Left ventricle myocardium inferior (tissue), 1 donor: Measurements from ENCODE around the gene RORC. TPM values are rescaled to one million over a fixed set of nuclear protein-coding genes. Genes with fewer than 3 reads are reported as not detected.
"Not testable (repeated sequence)": the region's sequence is repeated elsewhere in the genome, so short reads cannot be mapped to it uniquely, and the experiment has no call there.

Experiments
- DNase-seq: peaks from one replicate; pipeline ENCODE4 v3.0.0-alpha.2; 2020
- H3K27ac ChIP-seq: fragments of 200-600 bp; replicated peaks from 2 replicates; pipeline ENCODE4 v1.8.0; 2021
- H3K27me3 ChIP-seq: fragments of 200-600 bp; 2 replicates; pipeline ENCODE4 v1.8.0; 2021; ENCODE audit warnings: low read depth
- H3K36me3 ChIP-seq: fragments of 200-600 bp; 2 replicates; pipeline ENCODE4 v1.8.0; 2021
- H3K4me1 ChIP-seq: fragments of 200-600 bp; 2 replicates; pipeline ENCODE4 v1.8.0; 2021
- H3K4me3 ChIP-seq: fragments of 200-600 bp; 2 replicates; pipeline ENCODE4 v1.8.0; 2021; ENCODE audit warnings: mild to moderate bottlenecking, moderate library complexity
- H3K9me3 ChIP-seq: fragments of 200-600 bp; replicated peaks from 2 replicates; pipeline ENCODE4 v1.8.0; 2021
- CTCF ChIP-seq: fragments of 200-600 bp; IDR thresholded peaks from 2 replicates; pipeline ENCODE4 v1.8.0; 2021; ENCODE audit warnings: antibody characterized with exemption, mild to moderate bottlenecking, borderline replicate concordance
- intact Hi-C: fragments of 100-400 bp; cut with micrococcal nuclease; formaldehyde crosslinking; loops from one replicate; pipeline ENCODE4 v1.11.0; 2022
- total RNA-seq: library from RNA; stranded (reverse); fragmentation: NEBNext Ultra II Directional; extraction: Animal tissue kit (Norgen Biotek cat#: 25700); gene quantifications from one replicate; pipeline ENCODE4 v1.2.1, GENCODE V29; 2021
- donor health status: DM: no; HTN: yes; CAD: no; lungs with severe emphysema.

Gene RORC
- total RNA-seq, 1 donor from 2014 or later, result 10.3 TPM

DNA sequence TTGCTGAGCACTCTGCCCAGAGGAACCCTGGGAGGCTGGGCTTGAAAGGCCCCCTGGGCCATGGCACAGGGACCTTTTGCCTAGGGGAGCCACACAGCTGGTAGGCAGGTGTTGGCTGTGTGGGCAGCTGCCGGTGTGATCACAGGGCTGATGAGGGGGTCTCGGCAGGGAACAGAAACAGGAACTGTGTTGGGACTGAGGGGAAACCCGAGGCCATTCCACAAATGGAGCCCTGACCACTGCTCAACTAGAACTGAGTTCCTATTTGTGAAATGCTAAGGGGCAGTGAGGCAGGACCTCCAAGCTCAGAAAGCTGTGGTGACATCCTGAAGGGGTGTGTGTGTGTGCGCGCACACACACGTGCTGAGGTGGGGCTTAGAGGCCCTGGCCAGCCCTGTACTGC lies 28.3 kb upstream of the RORC start:
- no peaks in the 10 kb centered on the region for H3K9me3 ChIP-seq
- no peaks in the 10 kb centered on the region for H3K36me3 ChIP-seq
- intact Hi-C loops, result no loop called here
- peaks cover 18% of the 10 kb centered on the region for H3K4me1 ChIP-seq
- no peak overlapping the region for H3K27ac ChIP-seq
- no peak overlapping the region for H3K4me3 ChIP-seq
- H3K27me3 ChIP-seq, result no peaks in the 10 kb centered on the region
- TF ChIP-seq CTCF, result no peak
- no peak for DNase-seq

DNA sequence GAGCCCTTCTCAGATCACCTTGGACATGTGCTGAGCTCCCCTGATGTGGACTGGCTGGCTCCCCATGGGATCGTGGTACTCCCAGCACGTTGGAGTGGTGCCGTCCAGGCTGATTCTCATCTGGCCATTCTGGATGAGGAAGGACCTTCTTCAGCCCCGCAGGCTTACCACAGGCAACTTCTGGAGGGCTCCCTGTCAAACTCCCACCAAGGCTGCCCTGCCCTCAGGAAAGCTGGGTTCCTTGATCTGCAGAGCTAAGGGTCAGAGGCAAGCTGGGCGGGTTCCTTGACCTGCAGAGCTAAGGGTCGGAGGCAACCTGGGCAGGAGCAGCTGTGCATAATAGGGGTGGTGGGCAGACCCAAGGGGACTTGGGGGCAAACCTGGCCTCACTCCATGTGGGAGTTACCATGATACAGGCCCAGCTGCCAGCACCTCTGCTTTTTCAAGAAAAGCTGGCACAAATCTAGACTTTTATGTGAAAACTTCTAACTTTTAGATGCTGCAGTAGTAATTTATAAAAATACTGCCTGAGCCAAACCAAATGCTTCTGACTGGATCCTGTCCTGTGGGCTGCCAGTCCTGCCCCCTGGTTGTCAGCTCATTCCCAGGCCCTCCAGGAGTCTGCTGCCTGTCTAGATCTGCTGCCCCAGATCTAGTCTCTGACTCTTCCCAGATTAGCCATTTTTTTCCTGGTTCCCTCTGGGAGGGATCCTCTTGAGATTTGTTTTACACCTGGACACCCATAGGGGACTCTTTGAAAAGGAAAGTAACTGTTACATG lies 27.5 kb upstream of the RORC start:
- no peak for DNase-seq
- no peak overlapping the region for H3K4me3 ChIP-seq
- intact Hi-C loops, result no loop called here
- H3K27ac ChIP-seq, result no peak overlapping the region
- H3K36me3 ChIP-seq, result no peaks in the 10 kb centered on the region
- H3K27me3 ChIP-seq, result no peaks in the 10 kb centered on the region
- no peaks in the 10 kb centered on the region for H3K9me3 ChIP-seq
- H3K4me1 ChIP-seq, result peaks cover 10% of the 10 kb centered on the region
- TF ChIP-seq CTCF, result no peak

DNA sequence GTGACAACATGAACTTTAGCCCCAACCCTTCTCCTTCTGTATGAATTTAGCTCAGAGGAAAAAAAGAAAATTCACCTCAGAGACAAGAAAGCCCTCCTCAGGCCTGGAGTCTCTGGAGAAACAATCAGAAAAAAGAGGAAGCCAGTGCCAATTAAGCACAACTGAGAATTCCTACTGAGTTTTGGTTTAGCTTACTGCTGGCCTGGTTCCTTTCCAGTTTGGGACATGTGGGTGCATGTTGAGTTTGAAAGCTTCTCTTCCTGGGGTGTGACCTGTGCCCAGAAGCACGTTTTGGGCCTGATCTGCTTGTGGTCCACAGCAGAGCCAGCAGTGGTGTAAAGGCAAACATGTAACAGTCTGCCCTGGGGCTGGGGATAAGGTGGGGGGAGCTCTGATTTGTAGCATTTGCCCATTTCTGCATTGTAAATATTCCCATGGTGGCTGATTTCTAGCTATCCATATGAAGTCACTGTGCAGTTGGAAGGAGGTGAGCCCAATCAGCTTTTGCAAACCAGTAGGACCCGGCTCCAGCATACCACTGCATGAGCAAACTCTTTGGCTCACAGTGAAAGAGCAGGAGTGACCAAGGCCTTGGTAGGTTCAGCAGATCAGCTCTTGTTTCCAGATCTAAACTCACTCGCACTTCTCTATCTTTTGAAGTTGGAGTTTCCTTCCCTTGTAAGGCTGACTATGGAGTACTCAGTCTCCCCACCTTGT lies 26.6 kb upstream of the RORC start:
- no peaks in the 10 kb centered on the region for H3K36me3 ChIP-seq
- H3K27me3 ChIP-seq, result no peaks in the 10 kb centered on the region
- TF ChIP-seq CTCF, result no peak
- H3K4me3 ChIP-seq, result no peak overlapping the region
- H3K9me3 ChIP-seq, result no peaks in the 10 kb centered on the region
- no peak for DNase-seq
- intact Hi-C loops, result no loop called here
- peaks cover 9% of the 10 kb centered on the region for H3K4me1 ChIP-seq
- H3K27ac ChIP-seq, result no peak overlapping the region

GRCh38 chr1:151855933-151856332 lies 24.3 kb upstream of the RORC start:
- no peaks in the 10 kb centered on the region for H3K36me3 ChIP-seq
- intact Hi-C loops, result no loop called here
- peaks cover 13% of the 10 kb centered on the region for H3K27me3 ChIP-seq
- DNase-seq, result no peak
- H3K27ac ChIP-seq, result peak overlapping the region; percentile 47
- H3K4me1 ChIP-seq, result peaks cover 9% of the 10 kb centered on the region
- TF ChIP-seq CTCF, result no peak
- no peaks in the 10 kb centered on the region for H3K9me3 ChIP-seq
- no peak overlapping the region for H3K4me3 ChIP-seq

DNA sequence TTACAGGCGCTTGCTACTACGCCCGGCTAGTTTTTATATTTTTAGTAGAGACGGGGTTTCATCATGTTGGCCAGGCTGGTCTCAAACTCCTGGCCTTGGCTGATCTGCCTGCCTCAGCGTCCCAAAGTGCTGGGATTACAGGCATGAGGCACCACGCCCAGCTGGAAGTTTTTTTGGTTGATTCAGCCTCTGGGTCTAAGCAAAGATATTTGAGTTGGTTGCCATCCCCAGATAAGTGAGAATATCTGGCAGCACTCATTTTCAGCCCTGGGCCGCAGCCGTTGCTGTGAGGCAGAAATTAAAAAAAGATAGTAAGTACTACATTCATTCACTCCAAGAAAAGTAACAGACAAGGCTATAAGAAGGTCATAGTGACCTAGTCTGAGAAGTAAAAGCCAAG lies 23.9 kb upstream of the RORC start:
- H3K4me1 ChIP-seq, H3K4me3 ChIP-seq, H3K36me3 ChIP-seq, intact Hi-C loops, H3K9me3 ChIP-seq: not testable (repeated sequence)
- peaks cover 18% of the 10 kb centered on the region for H3K27me3 ChIP-seq
- peak overlapping the region; percentile 47 for H3K27ac ChIP-seq
- DNase-seq, result peak; percentile 30

DNA sequence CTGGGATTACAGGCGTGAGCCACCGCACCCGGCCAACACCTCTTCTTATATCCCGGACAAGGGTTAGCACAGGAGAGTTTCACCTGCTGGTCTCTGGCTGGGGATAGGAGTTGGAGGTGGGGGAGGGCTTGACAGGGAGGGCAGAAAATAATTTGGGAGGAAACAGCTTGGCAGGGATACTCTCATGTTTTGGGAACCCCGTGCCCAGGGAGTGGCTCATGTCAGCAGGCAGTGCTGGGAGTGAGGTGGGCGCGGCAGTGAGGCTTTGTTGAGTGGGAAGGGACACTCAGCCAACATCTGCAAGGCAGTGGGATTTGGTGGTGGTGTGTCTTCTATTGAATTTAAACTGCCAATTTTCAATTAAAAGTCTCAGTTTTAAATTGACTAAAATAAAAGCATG lies 23.1 kb upstream of the RORC start:
- no peak for DNase-seq
- peaks cover 26% of the 10 kb centered on the region for H3K27me3 ChIP-seq
- intact Hi-C loops, result no loop called here

More for the DNA sequence above, 23.1 kb upstream of the RORC start:
- H3K4me1 ChIP-seq, result peaks cover 9% of the 10 kb centered on the region
- H3K9me3 ChIP-seq, result no peaks in the 10 kb centered on the region
- H3K4me3 ChIP-seq, result no peak overlapping the region
- TF ChIP-seq CTCF, result no peak
- H3K27ac ChIP-seq, result no peak overlapping the region
- no peaks in the 10 kb centered on the region for H3K36me3 ChIP-seq
